HG03045 (cell line): ENCODE measurements around the gene ADPRS.

Experiments
- ATAC-seq: cut with Tn5 transposase; IDR thresholded peaks from one replicate; pipeline ENCODE4 v1.9.1; 2021; ENCODE audit warnings: mild to moderate bottlenecking, moderate library complexity; ENCODE audit not compliant: unreplicated experiment

The ADPRS gene

DNA sequence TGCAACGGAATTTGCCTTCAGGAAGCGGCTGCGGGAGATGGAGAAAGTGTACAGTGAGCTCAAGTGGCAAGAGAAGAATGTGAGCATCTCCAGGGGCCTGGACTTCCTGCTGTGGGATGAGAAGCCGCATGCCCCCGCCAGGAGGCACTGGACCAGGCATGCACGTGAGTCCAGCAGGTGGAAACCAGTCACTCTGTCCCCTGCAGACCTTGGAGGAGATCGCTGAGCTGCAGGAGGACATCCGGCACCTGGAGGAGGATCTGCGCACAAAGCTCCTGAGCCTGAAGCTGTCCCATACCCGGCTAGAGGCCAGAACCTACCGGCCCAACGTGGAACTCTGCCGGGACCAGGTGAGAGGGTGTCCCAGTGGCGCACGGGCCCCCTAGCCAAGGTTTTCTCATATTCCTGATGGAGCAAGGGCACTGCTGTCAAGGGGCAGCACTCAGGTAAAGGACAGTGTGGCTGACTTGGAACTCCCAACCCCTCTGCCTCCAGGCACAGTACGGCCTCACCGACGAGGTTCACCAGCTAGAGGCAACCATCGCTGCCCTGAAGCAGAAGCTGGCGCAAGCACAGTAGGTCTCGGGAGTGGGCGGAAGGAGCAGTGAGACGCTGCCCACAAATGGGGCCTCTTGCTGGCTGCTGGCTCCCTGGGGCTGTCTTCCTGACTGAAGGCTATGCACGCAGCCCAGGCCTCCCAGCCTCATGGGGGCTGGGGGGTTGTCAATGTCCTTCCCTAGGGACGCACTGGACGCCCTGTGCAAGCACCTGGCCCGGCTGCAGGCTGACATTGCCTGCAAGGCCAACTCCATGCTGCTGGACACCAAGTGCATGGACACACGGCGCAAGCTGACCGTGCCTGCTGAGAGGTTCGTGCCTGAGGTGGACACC lies 1.2 kb upstream of the ADPRS start:
- no peak for ATAC-seq

DNA sequence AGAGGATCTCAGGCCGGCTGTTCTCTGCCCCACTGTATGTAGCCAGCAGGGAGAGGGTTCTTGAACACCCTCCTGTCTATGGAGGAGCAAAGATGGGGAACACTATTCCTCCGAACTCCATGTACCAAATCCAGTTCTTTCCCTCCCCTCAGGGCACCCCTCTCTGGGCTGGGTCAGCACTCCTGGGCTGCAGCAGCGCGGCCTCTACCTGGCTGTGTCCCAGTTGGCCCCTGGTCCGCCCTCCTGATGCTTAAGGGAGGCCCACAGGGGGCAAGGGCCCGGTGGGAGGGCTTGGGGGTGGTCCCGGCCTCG lies 471 bp upstream of the ADPRS start:
- ATAC-seq, result no peak

- ATAC-seq, result no peak
Measured at GRCh38 chr1:36089393-36090121, 865 bp downstream of the ADPRS start.

DNA sequence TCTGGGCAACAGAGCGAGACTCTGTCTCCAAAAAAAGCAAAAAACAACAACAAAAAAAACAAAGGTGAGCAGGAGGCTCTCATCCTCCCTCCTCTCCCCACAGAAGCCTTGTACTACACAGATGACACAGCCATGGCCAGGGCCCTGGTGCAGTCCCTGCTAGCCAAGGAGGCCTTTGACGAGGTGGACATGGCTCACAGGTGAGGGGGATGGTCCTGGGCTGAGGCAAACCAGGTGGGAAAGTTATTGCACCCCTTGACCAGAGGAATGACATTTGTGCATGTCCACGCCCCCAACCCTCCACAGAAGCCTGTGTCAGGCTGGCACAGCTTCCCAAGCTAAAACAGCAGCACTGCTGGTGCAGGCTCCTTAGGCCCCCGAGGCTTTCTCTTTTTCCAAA lies 2.4 kb downstream of the ADPRS start:
- ATAC-seq, result no peak

DNA sequence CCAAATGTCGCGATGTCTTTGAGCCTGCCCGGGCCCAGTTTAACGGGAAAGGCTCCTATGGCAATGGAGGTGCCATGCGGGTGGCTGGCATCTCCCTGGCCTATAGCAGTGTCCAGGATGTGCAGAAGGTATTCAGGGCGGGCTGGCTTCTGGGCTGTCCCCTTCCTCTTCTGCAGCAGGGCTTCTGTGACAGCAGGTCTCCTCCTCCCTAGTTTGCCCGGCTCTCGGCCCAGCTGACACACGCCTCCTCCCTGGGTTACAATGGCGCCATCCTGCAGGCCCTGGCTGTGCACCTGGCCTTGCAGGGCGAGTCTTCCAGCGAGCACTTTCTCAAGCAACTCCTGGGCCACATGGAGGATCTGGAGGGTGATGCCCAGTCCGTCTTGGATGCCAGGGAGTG lies 3.0 kb downstream of the ADPRS start:
- no peak for ATAC-seq

- no peak for ATAC-seq
Measured at GRCh38 chr1:36092166-36092797, 3.6 kb downstream of the ADPRS start.

DNA sequence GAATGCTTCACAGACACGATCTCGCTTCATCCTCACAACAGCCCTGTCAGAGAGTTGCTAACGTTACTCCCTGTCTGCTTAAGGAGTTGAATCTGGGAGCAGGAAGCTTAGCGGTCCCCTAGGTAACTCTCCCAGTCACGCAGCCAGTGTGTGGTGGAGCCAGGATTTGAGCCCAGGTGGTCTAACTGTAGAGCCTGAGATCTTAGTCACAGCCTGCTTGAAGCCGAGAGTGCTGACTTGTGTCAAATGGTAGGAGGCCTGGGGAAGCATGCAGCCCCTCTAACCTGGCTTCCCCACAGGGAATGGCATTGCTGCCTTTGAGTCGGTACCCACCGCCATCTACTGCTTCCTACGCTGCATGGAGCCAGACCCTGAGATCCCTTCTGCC lies 4.1 kb downstream of the ADPRS start:
- ATAC-seq, result no peak

- no peak for ATAC-seq
Measured at GRCh38 chr1:36093226-36093625, 4.5 kb downstream of the ADPRS start.

DNA sequence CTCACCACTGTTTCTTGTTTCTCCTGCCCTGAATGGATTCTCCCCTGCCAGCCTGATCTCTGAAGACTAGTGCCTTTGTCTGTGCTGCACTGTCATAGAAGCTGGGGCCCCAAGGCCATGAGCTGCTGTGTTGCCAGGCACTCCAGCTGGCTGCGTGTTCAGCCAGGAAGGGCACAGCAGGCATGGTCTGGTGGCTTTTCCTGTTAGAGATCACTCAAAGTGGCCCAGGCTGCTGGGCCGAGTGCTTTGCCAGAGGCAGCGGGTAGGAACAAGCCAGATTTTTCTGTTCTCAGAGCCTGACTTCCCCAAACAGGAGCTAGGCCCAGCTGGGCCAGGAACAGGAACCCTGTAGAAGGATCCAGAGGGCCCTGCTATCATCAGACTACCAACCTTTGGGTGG lies 5.2 kb downstream of the ADPRS start:
- no peak for ATAC-seq

- no peak for ATAC-seq
Measured at GRCh38 chr1:36094621-36095061, 5.9 kb downstream of the ADPRS start.

DNA sequence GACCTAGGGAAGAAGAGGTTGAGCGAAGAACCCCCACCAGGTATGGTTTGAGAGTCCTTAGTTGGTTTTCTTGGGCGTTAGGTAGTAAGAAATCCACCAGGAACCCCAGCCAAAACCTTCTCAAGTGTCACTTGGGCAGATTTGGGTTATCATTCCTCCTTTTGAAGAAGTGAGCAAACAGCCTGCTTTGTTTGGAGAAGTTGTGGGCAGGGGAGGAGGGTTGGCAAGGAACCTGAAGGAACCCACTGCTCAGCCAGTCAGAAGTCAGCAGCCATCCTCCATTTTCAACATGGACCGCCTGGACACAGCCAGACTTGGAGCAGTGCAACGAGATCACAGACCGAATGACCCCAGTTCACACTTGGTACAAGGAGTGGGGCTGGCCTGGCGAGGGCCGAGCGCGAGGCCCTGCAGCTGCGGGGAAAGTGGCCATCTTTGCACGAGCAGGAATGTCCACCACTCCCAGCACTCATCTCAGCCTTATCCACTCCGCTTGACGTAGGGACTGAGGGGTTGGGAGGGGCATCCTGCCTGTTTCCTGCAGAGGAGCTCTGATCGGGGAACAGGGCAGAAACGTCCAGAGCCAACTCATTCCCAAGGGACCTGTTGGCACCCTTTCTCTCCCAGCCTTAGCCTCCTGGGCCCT lies 7.2 kb downstream of the ADPRS start:
- ATAC-seq, result no peak

DNA sequence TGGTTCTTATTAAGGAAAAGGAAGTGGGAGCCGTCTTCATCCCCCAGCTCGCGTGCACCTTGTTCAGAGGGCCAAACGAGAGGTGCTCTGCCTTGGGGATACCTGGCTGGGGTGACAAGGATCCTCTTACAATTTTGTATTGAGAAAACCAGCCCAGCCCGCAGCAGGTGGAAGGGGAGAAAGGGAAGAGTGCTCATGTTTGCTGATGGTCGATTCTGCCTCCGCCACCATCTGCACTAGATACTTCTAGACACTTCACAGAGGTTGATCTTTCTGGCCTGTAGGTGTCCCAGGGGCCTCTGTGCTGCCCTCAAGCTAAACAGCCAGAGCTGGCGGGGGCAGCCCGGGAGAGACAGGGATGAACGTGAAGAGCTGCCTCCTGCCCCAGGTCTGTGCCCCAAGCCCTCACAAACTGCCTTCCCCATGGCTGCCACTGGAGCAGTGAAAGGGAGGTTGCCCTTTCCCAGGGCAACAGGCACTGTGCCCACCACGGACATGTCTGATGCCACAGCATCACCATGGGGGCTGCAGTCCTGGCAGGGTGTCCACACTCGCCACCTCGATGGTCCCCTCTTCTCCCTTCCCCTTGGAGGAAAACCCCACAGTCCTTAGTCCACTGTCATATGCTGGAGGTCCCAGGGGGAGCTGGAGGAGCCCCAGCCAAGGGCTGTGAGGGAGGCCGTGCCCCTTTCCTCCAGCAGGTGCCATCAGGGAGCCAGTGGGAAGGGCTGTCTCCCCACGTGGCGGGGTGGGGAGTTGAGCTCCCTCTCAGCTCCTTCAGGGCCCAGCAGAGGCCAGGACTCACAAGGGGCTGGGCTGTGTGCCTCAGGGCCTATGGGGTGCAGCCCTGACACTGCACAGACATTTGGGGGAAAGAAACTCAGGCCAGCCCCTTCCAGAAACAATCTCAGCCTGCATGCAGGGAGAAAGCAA lies 8.1 kb downstream of the ADPRS start:
- no peak for ATAC-seq

DNA sequence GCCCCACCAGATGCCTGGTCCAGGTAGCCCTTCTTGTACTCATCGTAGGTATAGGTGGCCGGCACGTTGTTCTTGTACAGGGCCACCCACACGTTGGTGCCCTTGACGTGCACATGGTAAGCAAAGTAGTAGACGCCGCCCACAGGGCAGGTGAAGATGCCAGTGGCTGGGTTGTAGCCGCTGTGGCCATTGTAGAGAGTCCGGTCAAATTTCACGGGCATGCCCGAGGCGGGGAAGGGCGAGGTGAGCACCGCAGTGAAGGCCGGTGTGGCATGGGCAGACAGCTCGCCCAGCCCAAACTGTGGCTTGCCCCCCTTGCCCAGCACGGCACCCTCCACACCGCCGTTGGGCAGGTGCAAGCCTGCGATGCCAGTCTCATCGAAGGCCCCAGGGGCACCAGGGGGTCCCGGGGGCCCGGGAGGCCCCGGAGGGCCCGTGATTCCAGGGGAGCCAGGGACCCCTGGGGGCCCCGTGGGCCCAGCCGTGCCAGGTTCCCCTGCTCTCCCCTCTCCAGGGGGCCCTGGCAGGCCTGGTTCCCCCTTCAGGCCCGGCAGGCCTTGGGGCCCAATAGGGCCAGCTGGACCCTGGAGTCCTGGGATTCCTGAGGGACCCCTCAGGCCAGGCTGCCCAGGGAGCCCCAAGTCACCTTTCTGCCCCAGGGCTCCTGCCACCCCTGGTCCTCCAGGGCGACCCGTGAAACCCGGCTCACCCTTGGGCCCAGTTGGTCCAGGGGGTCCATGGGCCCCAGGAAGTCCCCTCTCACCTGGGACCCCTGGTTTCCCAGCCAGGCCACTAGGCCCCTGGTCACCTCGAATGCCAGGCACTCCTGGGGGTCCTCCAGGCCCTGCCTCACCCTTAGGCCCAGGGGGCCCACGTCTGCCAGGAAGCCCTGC lies 9.2 kb downstream of the ADPRS start:
- ATAC-seq, result no peak

DNA sequence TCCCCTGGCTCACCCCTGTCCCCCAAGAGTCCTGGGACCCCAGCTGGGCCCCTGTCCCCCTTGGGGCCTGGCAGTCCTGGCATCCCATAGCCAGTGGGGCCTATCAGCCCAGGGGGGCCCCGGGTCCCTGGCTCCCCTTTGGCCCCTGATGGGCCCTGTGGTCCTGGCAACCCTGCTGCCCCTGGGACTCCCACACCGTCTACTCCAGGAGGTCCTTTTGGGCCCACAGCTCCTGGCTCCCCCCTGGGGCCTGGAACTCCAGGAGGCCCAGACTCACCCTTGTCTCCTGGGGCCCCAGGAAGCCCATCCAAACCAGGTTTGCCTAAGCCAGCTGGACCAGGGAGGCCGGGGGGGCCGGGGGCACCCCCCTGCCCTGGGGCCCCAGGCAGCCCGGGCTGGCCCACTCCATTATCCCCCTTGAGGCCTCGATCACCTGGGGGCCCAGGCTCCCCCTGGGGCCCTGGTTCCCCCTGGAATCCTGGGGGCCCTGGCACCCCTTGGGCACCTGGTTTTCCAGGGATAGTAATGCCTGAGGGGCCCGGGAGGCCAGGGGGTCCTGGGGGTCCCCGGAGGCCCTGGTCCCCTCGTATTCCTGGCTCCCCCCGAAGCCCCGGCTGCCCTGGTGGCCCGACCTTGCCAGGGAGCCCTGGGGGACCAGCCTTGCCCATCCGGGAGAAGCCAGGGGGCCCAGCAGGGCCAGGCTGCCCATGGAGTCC lies 10.1 kb downstream of the ADPRS start:
- no peak for ATAC-seq

DNA sequence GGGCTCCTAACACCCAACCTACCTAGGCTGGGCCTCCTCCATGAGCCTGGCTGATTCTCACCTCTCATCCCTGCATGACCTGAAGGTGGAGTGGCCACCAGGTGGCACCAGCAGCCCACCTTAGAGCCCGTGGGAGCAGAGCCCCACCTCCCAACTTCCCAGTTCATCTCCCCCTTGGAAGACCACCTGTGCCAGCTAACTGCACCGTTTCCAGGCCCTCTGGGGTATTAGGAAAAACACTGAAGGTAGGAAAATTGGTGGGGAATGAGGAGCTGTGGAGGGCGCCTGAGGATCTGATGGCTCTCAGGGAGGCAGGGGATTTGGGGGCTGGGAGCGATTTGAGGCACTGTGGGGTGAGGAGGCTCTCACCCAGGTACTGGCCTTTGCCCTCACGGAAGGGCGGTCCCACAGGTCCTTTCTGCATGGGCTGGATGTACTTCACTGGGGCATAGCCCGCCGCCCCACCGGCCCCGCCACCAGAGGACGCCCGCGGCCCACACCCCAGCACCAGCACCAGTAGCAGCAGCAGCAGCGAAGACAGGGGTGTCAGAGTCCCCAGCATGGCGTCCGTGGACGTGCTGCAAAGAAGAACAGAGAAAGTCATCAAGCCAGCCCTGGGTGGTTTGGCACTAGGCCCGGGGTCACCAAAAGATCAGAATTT lies 11.1 kb downstream of the ADPRS start:
- no peak for ATAC-seq

DNA sequence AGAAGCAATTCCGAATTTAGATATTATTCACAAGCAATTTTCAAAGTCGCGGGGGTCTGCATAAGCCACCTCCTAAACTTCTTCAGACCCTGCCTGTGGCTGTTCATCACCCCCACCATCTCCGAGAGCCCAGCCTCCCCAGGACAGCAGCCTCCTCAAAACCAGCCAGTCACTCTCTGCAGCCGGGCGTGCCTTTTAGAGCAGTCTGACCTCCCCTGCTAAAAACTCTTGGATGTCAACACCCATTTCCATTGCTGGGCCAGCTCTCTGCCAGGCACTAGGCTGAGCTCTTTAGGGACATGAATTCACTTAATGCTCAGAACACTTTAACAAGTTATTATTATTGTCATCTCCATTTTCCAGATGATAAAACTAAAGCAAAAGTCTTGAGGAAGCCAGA lies 11.7 kb downstream of the ADPRS start:
- ATAC-seq, result no peak

DNA sequence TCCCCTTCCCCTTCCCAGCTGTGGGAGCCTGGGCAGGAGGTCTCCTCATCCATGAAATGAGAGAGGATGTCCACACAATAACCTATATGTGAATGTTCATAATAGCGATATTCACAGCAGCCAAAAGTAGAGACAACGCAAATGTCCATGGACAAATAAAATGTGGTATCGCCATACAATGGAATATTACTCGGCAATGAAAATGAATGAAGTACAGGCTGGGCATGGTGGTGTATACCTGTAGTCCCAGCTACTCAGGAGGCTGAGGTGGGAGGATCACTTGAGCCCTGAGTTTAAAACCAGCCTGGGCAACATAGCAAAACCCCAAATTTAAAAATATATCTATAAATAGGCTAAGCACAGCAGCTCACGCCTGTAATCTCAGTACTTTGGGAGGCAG lies 12.9 kb downstream of the ADPRS start:
- no peak for ATAC-seq

DNA sequence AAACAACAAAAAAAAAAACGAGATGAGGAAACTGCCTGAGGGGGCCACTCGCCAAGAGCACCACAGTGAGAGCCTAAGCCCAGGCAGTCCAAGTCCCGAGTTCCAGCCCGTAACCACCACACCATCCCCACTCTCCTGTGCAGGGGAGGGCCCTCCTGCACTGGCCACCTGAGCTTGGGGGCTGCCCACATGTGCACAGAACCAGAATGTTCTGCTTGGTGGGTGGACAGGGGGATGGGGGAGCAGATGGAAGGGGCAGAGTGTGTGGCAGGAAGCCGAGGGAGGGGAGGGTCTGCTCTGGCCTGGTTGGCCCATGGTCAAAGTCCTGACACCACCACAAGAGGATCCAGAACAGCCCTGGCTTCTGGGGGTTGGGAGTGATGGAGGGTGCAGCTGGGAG lies 17.6 kb downstream of the ADPRS start:
- ATAC-seq, result no peak
